ENCODE results near the gene NALCN. TPM values are rescaled to one million over a fixed set of nuclear protein-coding genes. Genes with fewer than 3 reads are reported as not detected.

The NALCN gene
- total RNA-seq, 4 donors from 2014 or later, result 0.62 to 0.87 TPM; not detected in 2

GRCh38 chr13:101343128-101343787, 73.0 kb downstream of the NALCN start:
- TF ChIP-seq CTCF (IDR thresholded peaks at IDR 0.05 in 4 of 5, conservative IDR thresholded peaks at IDR 0.05 in 1 of 5) (no peak), POLR2A (IDR thresholded peaks at IDR 0.05) (no peak)
- Histone ChIP-seq H3K36me3 (no peaks in the 10 kb centered on the region), H3K9me3 (no peaks in the 10 kb centered on the region), H3K27ac (no peak overlapping the region), H3K4me3 (no peak overlapping the region), H3K27me3 (no peaks in the 10 kb centered on the region), H3K4me1 (no peaks in the 10 kb centered on the region)
- no peak for ATAC-seq
- in situ Hi-C loops (cut with MboI; ENCODE audit: low sequenced_read_pairs in 4 of 4) (no loop called here), intact Hi-C loops (cut with DNase I; ENCODE audit: low total_unique reads) (no loop called here)
- DNase-seq, result no peak

DNA sequence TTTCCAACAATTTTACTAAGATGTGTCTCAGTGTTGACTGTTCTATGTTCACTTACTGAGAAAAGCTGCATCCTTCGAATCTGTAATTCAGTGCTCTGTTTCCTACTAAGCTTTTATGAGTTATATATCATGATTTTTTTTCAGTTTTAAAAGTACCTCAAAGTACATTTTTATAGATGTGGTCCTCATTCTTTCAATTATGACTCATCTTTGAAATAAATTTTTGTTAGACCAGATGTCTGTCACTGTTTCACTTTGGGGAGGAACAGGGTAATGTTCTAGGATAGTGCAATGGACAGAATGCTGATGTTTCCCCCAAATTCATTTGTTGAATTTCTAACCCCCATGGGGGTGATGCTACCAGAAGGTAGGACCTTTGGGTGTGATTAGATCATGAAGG, 74.8 kb downstream of the NALCN start:
- intact Hi-C loops (cut with DNase I; ENCODE audit: low total_unique reads), result no loop called here
- DNase-seq (no peak), ATAC-seq (no peak)
- no peak for TF ChIP-seq CTCF (IDR thresholded peaks at IDR 0.05 in 4 of 5, conservative IDR thresholded peaks at IDR 0.05 in 1 of 5)
- no peak for TF ChIP-seq POLR2A (IDR thresholded peaks at IDR 0.05)
- Histone ChIP-seq H3K27ac (no peak overlapping the region), H3K4me3 (no peak overlapping the region), H3K4me1 (no peaks in the 10 kb centered on the region), H3K36me3 (no peaks in the 10 kb centered on the region), H3K9me3 (no peaks in the 10 kb centered on the region), H3K27me3 (no peaks in the 10 kb centered on the region)
- in situ Hi-C loops (cut with MboI; ENCODE audit: low sequenced_read_pairs in 4 of 4), result no loop called here

DNA sequence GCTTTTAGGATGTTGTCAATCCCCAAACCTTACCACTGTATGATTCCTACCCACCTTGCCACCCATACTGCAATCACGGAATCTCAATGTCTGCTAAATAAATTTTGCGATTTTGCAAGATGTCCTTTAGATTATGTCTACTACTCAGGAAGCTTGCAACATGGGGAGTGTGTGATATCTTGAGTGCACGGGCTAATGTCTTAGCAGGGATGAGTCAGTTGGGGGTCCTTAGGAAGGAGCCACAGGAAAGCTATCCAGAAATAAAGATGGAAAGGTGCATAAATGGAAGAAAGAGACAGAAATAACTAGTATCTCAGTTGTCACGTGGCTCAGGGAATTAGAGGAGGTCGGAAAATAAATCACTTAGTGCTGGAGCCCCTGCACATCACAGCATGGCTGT, 77.1 kb downstream of the NALCN start:
- H3K27ac ChIP-seq, result no peak overlapping the region
- in situ Hi-C loops (cut with MboI; ENCODE audit: low sequenced_read_pairs in 4 of 4) (no loop called here), intact Hi-C loops (cut with DNase I; ENCODE audit: low total_unique reads) (no loop called here)
- no peaks in the 10 kb centered on the region for H3K9me3 ChIP-seq
- no peaks in the 10 kb centered on the region for H3K36me3 ChIP-seq
- no peak for DNase-seq
- TF ChIP-seq CTCF (IDR thresholded peaks at IDR 0.05 in 4 of 5, conservative IDR thresholded peaks at IDR 0.05 in 1 of 5) (no peak), POLR2A (IDR thresholded peaks at IDR 0.05) (no peak)
- H3K4me1 ChIP-seq, result no peaks in the 10 kb centered on the region
- no peak overlapping the region for H3K4me3 ChIP-seq
- no peaks in the 10 kb centered on the region for H3K27me3 ChIP-seq
- ATAC-seq, result no peak

- Histone ChIP-seq H3K27me3 (no peaks in the 10 kb centered on the region), H3K4me1 (no peaks in the 10 kb centered on the region), H3K36me3 (no peaks in the 10 kb centered on the region), H3K9me3 (no peaks in the 10 kb centered on the region), H3K4me3 (no peak overlapping the region), H3K27ac (no peak overlapping the region)
- TF ChIP-seq CTCF (IDR thresholded peaks at IDR 0.05 in 4 of 5, conservative IDR thresholded peaks at IDR 0.05 in 1 of 5) (no peak), POLR2A (IDR thresholded peaks at IDR 0.05) (no peak)
- DNase-seq (no peak), ATAC-seq (no peak)
- in situ Hi-C loops (cut with MboI; ENCODE audit: low sequenced_read_pairs in 4 of 4) (no loop called here), intact Hi-C loops (cut with DNase I; ENCODE audit: low total_unique reads) (no loop called here)
Observed at GRCh38 chr13:101332583-101332982, 83.7 kb downstream of the NALCN start.

DNA sequence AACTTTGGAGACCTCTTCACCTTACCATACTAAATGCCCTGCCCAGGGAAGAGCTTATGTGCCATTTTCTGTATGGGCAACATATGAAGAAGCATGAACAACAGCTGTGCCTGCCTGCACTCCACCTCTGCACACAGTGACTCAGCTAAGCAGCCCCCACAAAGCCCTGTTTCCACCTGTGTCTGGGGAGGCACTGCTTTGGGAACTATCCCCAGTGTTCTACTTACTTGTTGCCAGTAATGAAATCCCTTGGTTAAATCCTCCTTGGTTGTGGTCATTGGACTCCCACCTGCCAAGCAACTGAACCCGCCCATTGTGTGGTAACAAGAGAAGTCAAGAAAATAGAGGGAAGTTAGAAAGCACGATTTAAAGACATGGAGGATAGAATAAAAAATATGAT, 84.6 kb downstream of the NALCN start:
- Histone ChIP-seq H3K4me3 (no peak overlapping the region), H3K9me3 (no peaks in the 10 kb centered on the region), H3K27ac (no peak overlapping the region), H3K36me3 (no peaks in the 10 kb centered on the region), H3K27me3 (no peaks in the 10 kb centered on the region), H3K4me1 (no peaks in the 10 kb centered on the region)
- in situ Hi-C loops (cut with MboI; ENCODE audit: low sequenced_read_pairs in 4 of 4), result no loop called here
- no peak for ATAC-seq
- TF ChIP-seq CTCF (IDR thresholded peaks at IDR 0.05 in 4 of 5, conservative IDR thresholded peaks at IDR 0.05 in 1 of 5) (no peak), POLR2A (IDR thresholded peaks at IDR 0.05) (no peak)
- no peak for DNase-seq
- intact Hi-C loops (cut with DNase I; ENCODE audit: low total_unique reads), result no loop called here

Measured in gastrocnemius medialis (tissue), 4 donors.